GM19463 (cell line): ENCODE measurements around the gene FAM168B.

ENCODE experiments used
- ATAC-seq: cut with Tn5 transposase; IDR thresholded peaks from one replicate; pipeline ENCODE4 v1.9.1; 2021; ENCODE audit warnings: mild to moderate bottlenecking, moderate library complexity; ENCODE audit not compliant: unreplicated experiment

Gene FAM168B

DNA sequence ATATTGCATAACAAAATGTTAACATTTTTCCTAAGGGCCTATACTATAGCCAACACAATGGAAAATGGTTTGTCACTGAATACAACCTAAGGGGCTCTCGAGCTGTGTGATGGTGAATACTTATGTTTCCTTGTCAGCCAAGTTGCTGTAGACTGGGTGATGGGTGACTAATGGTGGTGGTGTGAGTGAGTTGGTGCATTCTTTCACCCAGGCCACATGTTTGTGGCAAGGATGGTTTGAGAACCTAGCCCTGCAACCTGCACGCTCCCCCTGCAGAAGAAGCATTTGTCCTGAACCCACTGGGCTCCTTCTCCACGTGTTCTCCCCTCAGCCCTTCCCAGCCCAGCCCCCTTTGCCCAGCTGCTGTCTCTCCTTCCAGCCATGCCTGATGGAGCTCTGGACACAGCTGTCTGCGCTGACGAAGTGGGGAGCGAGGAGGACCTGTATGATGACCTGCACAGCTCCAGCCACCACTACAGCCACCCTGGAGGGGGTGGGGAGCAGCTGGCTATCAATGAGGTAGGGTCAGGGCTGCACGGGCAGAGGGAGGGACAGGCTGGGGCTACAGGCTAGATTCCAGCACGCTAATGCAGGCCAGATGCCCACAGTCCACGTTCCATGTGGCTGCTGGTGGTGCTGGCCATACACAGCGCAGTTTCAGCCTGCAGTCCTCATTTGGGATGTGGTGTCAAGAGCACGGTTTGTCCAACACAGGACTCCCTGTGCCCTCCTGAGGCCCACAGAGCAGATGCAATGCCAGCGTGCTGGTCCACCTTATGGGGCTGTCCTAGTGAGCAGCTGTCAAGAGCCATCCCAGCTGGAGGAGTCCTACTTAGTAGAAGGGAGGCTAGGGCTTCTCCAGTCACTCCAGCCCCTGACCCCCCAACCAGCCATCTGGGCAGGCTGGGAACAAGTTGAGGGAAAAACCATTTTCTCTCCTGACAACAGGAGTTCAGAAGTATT, 65.4 kb downstream of the FAM168B start:
- ATAC-seq: no peak

DNA sequence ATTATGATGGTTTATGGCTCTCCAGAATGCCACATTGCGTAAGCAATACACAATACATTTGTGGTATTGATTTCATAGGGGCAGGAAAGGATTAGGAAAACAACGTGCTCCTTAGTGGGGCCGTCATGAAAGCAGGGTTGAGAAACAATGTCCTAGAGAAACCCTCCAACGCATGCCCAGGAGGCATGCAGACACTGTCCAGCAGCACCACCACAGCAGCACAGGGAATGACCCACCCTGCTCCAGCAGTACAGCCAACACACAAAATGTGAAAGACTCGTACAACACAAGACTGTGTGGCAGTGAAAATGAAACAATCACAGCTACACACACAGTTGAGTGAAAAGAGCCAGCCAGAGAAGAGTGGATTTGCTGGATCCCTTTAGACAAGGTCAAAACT, 66.3 kb downstream of the FAM168B start:
- ATAC-seq: no peak

DNA sequence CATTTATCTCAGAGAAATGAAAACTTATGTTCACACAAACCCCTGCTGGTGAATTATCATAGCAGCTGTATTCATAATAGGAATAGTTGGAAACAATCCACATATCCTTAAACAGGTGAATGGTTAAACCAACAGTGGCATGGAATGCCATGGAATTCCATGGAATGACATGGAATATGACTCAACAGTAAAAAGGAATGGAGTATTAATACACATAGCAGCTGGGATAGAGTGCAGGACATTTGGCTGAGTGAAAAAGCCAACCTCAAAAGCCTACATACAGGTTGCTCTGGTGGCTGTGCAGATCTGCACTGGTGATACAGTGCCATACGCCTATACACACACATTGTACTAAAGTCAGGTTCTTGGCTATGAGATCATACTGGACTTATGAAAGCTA, 69.5 kb downstream of the FAM168B start:
- no peak for ATAC-seq

DNA sequence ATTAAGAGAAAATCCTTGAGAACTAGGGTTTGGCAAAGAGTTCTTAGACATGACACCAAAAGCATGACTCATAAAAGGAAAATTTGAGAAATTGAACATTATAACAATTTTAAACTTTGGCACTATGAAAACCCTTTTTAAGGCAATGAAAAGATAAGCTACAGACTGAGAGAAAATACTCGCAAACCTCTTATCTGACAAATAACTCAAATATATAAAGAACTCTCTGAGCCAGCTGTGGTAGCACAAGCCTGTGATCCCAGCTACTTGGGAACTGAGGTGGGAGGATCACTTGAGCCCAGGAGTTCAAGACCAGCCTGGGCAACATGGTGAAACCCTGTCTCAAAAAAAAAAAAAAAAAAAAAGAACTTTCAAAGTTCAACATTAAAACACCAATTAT, 70.5 kb downstream of the FAM168B start:
- no peak for ATAC-seq

DNA sequence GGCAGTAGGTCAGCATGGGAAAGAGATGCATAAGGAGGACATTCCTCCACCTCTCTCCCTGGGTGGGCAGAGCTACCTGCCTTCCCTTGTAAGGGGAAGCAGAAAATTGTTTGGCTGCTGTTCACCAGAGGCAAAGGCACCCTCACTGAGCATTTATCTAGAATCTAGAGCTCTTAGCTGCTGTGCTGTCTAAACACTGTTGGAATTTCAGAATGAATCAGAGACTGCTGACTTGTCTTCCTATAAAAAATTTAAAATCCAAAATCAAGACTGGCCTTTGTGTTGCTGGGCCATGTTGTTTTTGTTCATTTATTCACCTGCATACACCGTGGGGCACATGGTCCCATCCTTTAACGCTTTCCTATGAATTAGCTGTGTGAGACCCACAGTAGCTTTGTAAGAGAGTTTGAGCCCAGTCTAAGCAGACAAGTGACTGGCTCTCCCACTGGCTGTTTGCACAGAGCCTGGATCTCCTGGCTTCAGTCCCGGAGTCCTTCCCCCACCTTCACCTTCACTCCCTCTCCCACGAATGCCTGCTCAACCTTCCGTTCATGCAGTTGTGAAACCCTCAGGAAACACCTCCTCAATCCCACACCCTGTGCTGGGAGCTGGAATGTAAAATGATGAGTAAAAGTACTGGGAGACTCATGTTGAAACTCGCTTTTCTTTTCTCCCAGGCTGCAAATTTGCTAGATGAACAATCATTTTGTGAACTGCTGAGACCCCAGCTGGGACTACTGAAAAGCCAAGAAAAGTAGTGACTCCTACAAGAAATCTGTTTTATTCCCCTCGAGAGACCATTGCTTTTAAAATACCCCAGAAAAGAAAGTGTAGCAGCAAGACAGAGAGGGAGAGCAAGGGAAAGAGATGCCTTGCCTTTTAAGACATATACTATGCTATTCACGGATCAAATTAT, 76.2 kb downstream of the FAM168B start:
- ATAC-seq: no peak

DNA sequence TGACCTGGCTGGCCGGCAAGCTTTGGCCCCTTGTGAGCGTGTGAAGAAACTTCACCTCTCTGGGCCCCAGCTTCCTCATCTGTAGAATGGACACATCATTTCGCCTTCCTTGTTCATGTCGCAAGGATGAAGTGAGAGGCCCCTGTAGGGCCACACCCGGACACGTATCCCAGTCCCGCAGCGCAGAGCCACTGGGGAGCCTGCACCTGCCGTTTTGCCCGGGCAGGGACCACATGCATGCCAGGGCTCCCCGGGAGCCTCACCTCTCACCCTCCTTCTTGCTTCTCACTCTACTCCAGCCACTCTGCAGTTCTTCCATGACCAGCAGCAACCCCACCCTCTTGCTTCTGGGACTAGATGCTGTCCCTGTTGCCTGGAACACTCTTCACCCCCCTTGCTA, 77.5 kb downstream of the FAM168B start:
- ATAC-seq: no peak

DNA sequence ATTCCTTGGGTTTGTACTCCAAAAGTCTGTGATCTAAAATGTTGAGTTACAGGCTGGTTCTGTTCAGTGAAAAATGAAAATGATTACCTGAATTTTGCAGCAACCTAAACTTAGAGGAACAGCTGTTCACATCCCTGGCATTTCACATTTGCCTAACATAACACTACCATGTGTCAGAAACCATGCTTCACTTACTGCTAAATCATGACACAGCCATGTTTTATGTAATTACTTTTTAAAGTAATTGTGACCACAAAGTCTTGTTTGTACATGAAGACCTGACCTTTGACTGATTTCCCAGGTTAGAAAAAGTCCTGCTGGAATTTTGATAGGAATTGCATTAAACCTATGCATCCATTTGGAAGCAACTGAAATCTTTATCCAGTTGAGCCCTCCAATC, 79.1 kb downstream of the FAM168B start:
- no peak for ATAC-seq

DNA sequence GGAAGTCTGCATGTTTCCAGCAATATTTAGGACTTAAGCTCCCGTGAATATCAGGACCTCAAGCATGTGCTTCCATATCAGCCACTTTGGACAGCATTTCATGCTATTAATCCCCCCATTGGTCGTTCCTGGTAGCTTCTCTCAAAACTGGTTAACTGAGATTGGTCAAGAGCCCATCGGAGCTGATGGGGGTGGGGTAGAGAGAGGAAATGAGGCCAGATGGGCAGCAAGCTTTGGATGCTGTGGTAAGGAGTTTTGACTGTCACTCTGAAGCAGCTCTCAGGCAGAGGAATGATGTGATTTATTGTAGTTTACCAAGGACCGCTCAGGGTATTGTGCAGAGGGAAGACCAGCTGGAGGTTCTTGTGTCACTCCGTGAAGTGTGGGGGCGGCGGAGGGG, 81.8 kb downstream of the FAM168B start:
- no peak for ATAC-seq

DNA sequence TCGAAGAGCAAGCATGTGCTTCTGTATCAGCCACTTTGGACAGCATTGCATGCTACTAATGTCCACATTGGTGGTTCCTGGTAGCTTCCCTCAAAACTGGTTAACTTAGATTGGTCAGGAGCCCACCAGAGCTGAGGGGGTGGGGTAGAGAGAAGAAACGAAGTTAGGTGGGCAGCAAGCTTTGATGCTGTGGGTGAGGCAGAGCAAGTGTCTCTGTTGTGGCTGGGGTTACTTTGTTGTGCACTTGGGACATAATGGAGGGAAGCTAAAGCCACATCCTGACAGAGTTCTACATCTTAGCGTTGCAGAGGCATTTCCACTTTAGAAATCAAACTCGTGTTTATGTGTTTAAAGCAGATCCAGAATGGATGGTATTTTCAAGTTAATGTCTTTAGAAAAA, 82.7 kb downstream of the FAM168B start:
- no peak for ATAC-seq

DNA sequence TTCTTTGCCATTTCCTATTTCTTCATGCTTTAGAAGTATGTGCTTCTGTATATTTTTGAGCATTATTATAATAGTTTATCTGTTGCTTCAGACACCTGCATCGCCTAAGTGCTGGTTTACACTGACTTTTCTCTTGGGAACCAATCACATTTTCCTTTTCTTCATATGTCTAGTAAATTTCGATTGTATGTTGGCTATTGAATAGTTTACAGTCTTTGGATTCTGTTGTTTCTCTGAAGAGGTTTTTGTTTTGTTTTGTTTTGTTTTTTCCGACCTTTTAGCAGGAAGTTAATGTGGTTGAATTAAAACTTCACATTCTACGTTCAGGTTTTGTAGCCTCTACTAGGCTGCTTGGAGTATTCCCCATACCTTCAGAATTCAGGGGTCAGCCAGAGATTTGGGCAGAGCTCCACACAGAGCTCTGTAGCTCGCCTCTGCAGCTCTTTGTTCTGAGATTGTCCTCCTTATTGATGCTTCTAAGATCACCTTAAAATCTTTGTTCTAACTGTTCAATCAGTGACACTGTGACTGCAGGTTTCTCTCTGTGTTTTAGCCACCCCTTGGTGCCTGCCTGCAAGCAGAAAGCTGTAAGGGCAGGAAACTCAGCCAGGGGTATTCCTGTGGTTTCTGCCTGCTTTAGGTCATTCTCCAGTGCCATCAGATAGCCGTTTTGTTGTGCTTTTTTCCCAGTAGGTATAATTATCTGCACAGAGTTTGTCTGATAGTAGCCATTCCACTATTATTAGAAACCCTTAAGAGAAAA, 83.4 kb downstream of the FAM168B start:
- ATAC-seq: no peak

DNA sequence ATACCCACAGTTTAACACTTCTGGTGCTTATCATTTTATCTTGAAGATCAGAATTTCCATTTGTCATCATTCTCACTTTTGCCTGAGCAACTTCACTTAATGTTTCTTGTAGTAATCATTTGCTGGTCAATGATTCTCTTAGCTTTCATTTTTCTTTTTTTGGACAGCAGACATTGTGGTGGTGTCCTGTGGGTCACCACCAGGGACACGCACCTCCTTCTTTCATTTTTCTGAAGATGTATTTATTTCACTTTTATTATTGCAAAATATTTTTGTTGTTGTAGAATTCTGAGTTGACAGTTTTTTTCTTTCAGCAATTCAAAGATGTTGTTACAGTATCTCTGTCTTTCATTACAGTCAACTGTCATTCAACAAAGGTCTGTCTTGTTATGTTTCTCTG, 84.3 kb downstream of the FAM168B start:
- no peak for ATAC-seq

DNA sequence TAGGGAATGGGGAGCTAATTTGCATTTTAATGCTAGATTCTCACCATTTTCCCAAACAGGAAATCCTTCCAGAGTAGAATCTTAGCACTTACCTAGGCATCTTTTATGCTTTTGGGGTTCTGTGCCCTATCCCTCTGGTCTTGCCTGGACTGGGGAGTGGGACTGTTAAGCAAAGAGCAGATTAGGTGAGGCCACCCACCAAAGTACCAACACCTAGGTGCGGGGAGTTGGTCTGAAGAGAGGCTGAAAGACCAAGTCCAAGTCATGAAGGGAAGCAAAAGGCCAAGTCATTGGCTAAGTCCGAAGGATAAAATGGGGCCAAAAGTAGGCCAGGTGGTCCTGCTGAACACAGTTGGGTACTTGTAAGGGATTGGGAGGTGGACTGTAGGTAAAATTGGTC, 86.7 kb downstream of the FAM168B start:
- ATAC-seq: no peak

DNA sequence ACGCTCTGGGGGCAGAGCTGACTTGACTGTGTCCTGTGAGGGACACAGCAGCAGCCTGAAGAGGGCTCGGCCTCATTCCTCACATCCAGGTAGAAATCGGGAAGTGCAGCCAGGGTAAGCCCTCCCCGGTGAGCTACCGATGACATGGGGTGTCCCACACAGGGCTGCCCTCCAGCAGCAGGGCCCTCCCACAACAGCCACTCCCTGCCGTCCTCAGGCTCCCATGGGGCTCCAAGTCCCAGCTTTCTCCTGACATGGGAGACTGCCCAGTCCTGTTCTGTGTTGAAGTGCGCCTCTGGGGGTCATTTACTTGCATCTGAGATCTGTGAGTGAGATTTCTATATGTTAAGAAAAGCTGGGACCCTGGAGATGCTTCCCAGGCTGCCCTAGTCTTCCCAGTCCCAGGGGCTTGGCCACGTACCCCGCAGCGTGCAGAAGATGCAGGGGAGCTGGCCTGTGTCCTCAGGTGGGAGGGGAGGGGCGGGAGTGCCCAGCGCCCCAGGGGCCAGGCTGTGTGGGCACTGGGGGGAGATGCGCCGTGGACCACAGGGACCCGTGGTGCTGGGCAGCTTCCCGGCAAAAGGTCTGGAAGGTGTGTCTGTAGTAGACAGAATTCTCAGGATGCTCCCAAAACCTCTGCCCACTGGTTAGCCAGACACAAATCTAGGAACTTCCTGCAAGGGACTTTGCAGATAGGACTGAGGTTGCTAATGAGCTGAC, 87.9 kb downstream of the FAM168B start:
- no peak for ATAC-seq

DNA sequence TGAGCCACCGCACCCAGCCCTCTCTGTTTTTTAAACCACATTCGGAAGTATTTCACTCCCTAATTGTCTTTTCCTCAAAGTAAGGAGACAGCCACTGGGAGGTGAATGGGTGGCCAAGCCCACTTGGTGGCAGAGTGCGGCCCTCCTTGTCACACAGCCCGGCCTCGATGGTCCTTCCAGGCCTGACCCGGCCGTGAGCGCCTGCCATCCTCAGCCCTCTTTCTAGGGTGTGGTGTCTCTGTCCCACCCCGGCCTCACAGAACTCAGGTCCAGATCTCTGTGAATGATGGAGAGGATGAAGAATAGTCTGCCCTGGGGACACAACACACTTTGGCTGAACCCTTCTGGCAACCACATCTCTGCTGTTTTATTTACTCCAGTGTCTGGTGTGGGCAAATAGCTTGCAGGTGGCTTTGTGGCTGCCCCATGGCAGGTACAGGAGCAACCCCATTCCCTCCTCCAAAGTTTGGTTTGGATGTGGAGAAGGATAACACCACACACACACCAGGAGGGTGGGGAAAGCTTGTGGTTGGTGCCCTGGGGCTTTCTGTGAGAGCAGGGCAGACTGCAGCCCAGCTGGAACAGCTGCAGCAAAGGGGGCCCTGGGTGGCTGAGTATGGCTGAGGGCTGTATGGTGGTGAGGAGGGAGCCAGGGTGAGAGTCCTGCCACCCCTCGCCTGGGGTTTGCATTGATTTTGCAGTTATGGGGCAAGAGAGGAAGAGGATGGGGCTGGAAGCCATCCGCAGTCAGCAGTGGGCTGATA, 88.6 kb downstream of the FAM168B start:
- ATAC-seq: no peak

DNA sequence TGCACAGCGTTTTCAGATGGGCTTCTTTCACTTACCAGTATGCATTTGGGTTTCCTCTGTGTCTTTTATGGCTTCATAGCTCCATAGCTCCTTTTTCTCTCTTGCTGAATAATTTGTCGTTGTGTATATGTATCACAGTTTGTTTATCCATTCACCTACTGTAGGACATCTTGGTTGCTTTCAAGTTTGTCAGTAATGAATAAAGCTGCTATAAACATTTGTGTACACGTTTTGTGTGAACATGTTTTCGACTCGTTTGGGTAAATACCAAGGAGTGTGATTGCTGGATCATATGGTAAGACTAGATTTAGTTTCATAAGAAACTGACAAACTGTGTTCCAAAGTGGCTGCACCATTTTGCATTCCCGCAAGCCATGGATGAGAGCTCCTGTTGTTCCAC, 94.7 kb downstream of the FAM168B start:
- ATAC-seq: no peak
